OCI-LY3 (cell line): ENCODE data around the gene TK2.

Source experiments
- H2AFZ ChIP-seq: fragments of 200-600, 300-600 bp; shearing (Covaris generic); 2 replicates; pipeline ENCODE4 v1.6.0; 2014; ENCODE audit warnings: antibody characterized with exemption, low read depth, low read length
- H3K27ac ChIP-seq: fragments of 200-600, 300-600 bp; sonication (generic); 2 replicates; pipeline ENCODE4 v1.5.1; 2014; ENCODE audit warnings: mild to moderate bottlenecking, low read length, moderate library complexity, mixed read lengths
- H3K27me3 ChIP-seq: fragments of 200-600, 300-600 bp; sonication (generic); 2 replicates; pipeline ENCODE4 v1.6.1; 2014; ENCODE audit warnings: low read depth, low read length, mixed read lengths
- H3K36me3 ChIP-seq: fragments of 200-600, 300-600 bp; sonication (generic); replicated peaks from 2 replicates; pipeline ENCODE3; 2014; ENCODE audit warnings: low read depth, low read length, mixed read lengths
- H3K4me1 ChIP-seq: fragments of 300-600, 200-600 bp; sonication (generic); 2 replicates; pipeline ENCODE4 v1.6.1; 2014; ENCODE audit warnings: low read length, mixed read lengths
- H3K4me2 ChIP-seq: fragments of 200-600, 300-600 bp; sonication (generic); 2 replicates; pipeline ENCODE4 v1.6.1; 2014; ENCODE audit warnings: low read length, mixed read lengths
- H3K4me3 ChIP-seq: fragments of 300-600, 200-600 bp; sonication (generic); 2 replicates; pipeline ENCODE4 v1.5.1; 2014; ENCODE audit warnings: antibody characterized with exemption, mild to moderate bottlenecking, low read length, moderate library complexity
- H3K79me2 ChIP-seq: fragments of 300-600, 200-600 bp; shearing (Covaris generic); 2 replicates; pipeline ENCODE4 v1.6.1; 2014; ENCODE audit warnings: mild to moderate bottlenecking, low read length, mixed read lengths
- H3K9ac ChIP-seq: fragments of 300-600, 200-600 bp; shearing (Covaris generic); 2 replicates; pipeline ENCODE4 v1.6.0; 2014; ENCODE audit warnings: mild to moderate bottlenecking, low read length, moderate library complexity
- H3K9me3 ChIP-seq: fragments of 200-600, 300-600 bp; shearing (Covaris generic); 2 replicates; pipeline ENCODE4 v1.6.1; 2014; ENCODE audit warnings: low read length, mixed read lengths; ENCODE audit not compliant: insufficient read depth
- H4K20me1 ChIP-seq: fragments of 200-600, 300-600 bp; sonication (generic); 2 replicates; pipeline ENCODE4 v1.6.1; 2016; ENCODE audit warnings: low read length, mixed read lengths; ENCODE audit not compliant: insufficient read depth
- CTCF ChIP-seq: fragments of 200-600, 300-600 bp; sonication (generic); IDR thresholded peaks from 2 replicates; pipeline ENCODE4 v1.5.1; 2014; ENCODE audit warnings: antibody characterized with exemption, low read length, low read depth
- EZH2phosphoT487 ChIP-seq: fragments of 200-600 bp; shearing (Covaris generic); IDR thresholded peaks from 2 replicates; pipeline ENCODE4 v1.6.1; 2018; ENCODE audit warnings: antibody characterized with exemption, mixed run types, low read depth

Gene TK2

GRCh38 chr16:66470556-66470955 is 79.4 kb downstream of the TK2 start:
- Histone ChIP-seq H4K20me1 (no peaks in the 10 kb centered on the region), H3K79me2 (no peaks in the 10 kb centered on the region), H3K36me3 (no peaks in the 10 kb centered on the region), H3K4me3 (no peak overlapping the region), H3K4me1 (peaks cover 18% of the 10 kb centered on the region), H2AFZ (no peak overlapping the region), H3K9ac (no peak overlapping the region), H3K27me3 (no peaks in the 10 kb centered on the region), H3K27ac (no peak overlapping the region), H3K4me2 (no peak overlapping the region), H3K9me3 (no peaks in the 10 kb centered on the region)
- no peak for TF ChIP-seq EZH2phosphoT487
- no peak for TF ChIP-seq CTCF

GRCh38 chr16:66469947-66470546 is 79.9 kb downstream of the TK2 start:
- no peak overlapping the region for H3K27ac ChIP-seq
- peaks cover 13% of the 10 kb centered on the region for H3K4me1 ChIP-seq
- TF ChIP-seq EZH2phosphoT487 (no peak), CTCF (no peak)
- no peak overlapping the region for H3K4me2 ChIP-seq
- no peak overlapping the region for H2AFZ ChIP-seq
- H3K9me3 ChIP-seq: no peaks in the 10 kb centered on the region
- H3K36me3 ChIP-seq: no peaks in the 10 kb centered on the region
- no peaks in the 10 kb centered on the region for H3K79me2 ChIP-seq
- H3K27me3 ChIP-seq: no peaks in the 10 kb centered on the region
- H4K20me1 ChIP-seq: no peaks in the 10 kb centered on the region
- no peak overlapping the region for H3K9ac ChIP-seq
- H3K4me3 ChIP-seq: no peak overlapping the region

- Histone ChIP-seq H3K27ac (no peak overlapping the region), H3K4me3 (no peak overlapping the region), H3K9ac (no peak overlapping the region), H3K9me3 (no peaks in the 10 kb centered on the region), H4K20me1 (no peaks in the 10 kb centered on the region), H3K27me3 (no peaks in the 10 kb centered on the region), H3K36me3 (no peaks in the 10 kb centered on the region), H3K4me2 (no peak overlapping the region), H3K4me1 (peaks cover 8% of the 10 kb centered on the region), H3K79me2 (no peaks in the 10 kb centered on the region), H2AFZ (no peak overlapping the region)
- TF ChIP-seq EZH2phosphoT487 (no peak), CTCF (no peak)
Observed at GRCh38 chr16:66469291-66469946, 80.5 kb downstream of the TK2 start.

DNA sequence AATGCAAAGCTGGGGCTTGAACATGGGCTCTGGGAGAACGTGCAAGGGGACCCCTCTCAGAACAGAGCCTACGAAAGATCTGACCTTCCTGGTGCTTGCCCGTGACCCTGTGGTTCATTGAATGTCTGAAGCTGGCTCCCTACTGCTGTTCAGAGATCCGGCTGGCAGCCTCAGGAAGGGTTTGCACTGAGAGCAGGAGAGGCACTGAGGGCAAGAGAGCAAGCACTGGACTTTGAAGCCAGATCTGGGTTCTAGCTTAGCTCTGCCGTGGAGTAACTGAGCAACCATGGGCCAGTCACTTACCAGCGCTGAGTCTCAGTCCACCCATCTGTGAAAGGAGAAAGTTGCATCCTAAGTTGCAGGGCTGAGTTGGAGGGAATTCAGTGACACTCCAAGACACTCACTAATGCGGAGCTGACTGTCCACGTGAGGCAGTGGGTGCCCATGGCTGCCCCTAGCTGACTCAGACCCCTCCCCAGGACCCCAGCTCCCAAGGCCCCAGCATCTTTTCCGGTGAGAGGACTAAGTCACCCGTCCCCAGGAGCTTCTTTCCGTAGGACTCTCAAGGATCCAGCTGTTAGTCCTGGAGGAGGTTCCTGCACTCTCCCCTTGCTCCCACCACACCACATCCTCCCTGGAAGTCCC is 81.5 kb downstream of the TK2 start:
- Histone ChIP-seq H3K9ac (no peak overlapping the region), H3K4me1 (no peaks in the 10 kb centered on the region), H3K36me3 (no peaks in the 10 kb centered on the region), H3K9me3 (no peaks in the 10 kb centered on the region), H2AFZ (no peak overlapping the region), H3K27ac (no peak overlapping the region), H4K20me1 (no peaks in the 10 kb centered on the region), H3K79me2 (no peaks in the 10 kb centered on the region), H3K4me2 (no peak overlapping the region), H3K27me3 (peaks cover 8% of the 10 kb centered on the region), H3K4me3 (no peak overlapping the region)
- no peak for TF ChIP-seq CTCF
- no peak for TF ChIP-seq EZH2phosphoT487
